HG02763 (cell line): ENCODE results near the gene TFAP2D.

Experiments
- ATAC-seq: cut with Tn5 transposase; IDR thresholded peaks from one replicate; pipeline ENCODE4 v1.9.1; 2021; ENCODE audit warnings: mild to moderate bottlenecking, moderate library complexity; ENCODE audit not compliant: unreplicated experiment

TFAP2D gene

GRCh38 chr6:50818020-50818419 lies 104.7 kb downstream of the TFAP2D start:
- no peak for ATAC-seq

- ATAC-seq, result no peak
Observed at GRCh38 chr6:50818673-50819072, 105.3 kb downstream of the TFAP2D start, which contains the start of gene TFAP2B. TSS of gene TFAP2B (plus strand) at chr6:50818871. CDS start at chr6:50818892, 21 bp downstream.

- no peak for ATAC-seq
Observed at GRCh38 chr6:50819466-50819903, 106.2 kb downstream of the TFAP2D start.

- no peak for ATAC-seq
Observed at GRCh38 chr6:50819904-50820868, 106.9 kb downstream of the TFAP2D start.

DNA sequence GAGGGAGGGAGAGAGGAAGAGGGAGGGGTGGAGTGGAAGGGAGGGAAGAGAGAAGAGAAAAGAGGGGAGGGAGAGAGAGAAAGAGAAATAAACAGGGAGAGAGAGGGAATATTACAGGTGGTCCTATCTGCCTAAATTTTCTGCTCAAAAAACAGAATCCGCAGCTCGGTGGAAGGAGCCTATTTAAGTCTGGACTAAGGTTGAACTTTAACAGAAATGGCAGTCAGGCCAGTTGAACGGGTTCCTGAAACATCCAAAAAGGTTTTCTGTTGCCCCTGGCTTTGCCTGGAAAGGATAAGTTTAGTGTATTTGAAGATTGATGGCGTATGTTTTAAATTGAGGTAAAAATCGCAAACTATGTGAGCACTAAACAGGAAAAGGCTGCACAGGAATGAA lies 107.5 kb downstream of the TFAP2D start:
- ATAC-seq, result no peak

- ATAC-seq, result no peak
Observed at GRCh38 chr6:50821441-50822077, 108.2 kb downstream of the TFAP2D start.

- no peak for ATAC-seq
Observed at GRCh38 chr6:50822078-50822476, 108.8 kb downstream of the TFAP2D start.
